ENCODE results near the gene ABT1. TPM values are rescaled to one million over a fixed set of nuclear protein-coding genes. Genes with fewer than 3 reads are reported as not detected.
A peak's percentile ranks its signal among the peaks of the same experiment; 100 is the strongest.

ABT1 gene
- total RNA-seq, 1 experiment from 2014 or later = 33.7 TPM

- CTCF ChIA-PET = no interaction called here
- Histone ChIP-seq H3K9me3 (ENCODE audit: low read length) (no peaks in the 10 kb centered on the region), H3K9ac (ENCODE audit: low read length) (no peak overlapping the region), H3K27me3 (ENCODE audit: low read length) (no peaks in the 10 kb centered on the region), H2AFZ (ENCODE audit: low read length) (no peak overlapping the region), H3K9me2 (replicated peaks; ENCODE audit: low read length) (no peaks in the 10 kb centered on the region), H3K27ac (ENCODE audit: low read length) (no peak overlapping the region), H3K4me3 (ENCODE audit: low read length) (no peak overlapping the region), H3K4me1 (ENCODE audit: insufficient read depth, low read length) (no peaks in the 10 kb centered on the region; the same call in 1 of the 2 replicates), H4K20me1 (ENCODE audit: low read length) (no peaks in the 10 kb centered on the region), H3F3A (ENCODE audit: low read length, unreplicated experiment) (peaks cover 5% of the 10 kb centered on the region), H3K36me3 (ENCODE audit: low read depth, low read length) (no peaks in the 10 kb centered on the region), H3K4me2 (ENCODE audit: low read length) (no peak overlapping the region), H3K79me2 (ENCODE audit: low read length) (peaks cover 9% of the 10 kb centered on the region)
- peak; percentile 12 for DNase-seq
- TF ChIP-seq EZH2phosphoT487 (IDR thresholded peaks at IDR 0.05; ENCODE audit: borderline replicate concordance, low read length) (no peak), CTCF (conservative IDR thresholded peaks at IDR 0.05; ENCODE audit: low read depth, low read length) (no peak; the same call in 1 of the 2 replicates), EZH2 (IDR thresholded peaks at IDR 0.05; ENCODE audit: low read length, unreplicated experiment) (no peak)
- no TSS peak for BruUV-seq (replicated peaks)
- intact Hi-C loops (cut with micrococcal nuclease) = no loop called here
- POLR2A ChIA-PET (ENCODE audit: unreplicated experiment) = no interaction called here
- no peak for ATAC-seq
These were observed 4.1 kb upstream of the ABT1 start for GRCh38 chr6:26592649-26593048.

- BruUV-seq (replicated peaks) = no TSS peak
These were observed 3.2 kb upstream of the ABT1 start for GRCh38 chr6:26593278-26594130.

More at GRCh38 chr6:26593278-26594130, 3.2 kb upstream of the ABT1 start:
- intact Hi-C loops (cut with micrococcal nuclease) = loop anchor here (2.0 kb wide), 1 partner anchor 253 kb away; no protein-coding TSS in a partner anchor
- POLR2A ChIA-PET (ENCODE audit: unreplicated experiment) = no interaction called here
- Histone ChIP-seq H4K20me1 (ENCODE audit: low read length) (no peaks in the 10 kb centered on the region), H3K9me3 (ENCODE audit: low read length) (no peaks in the 10 kb centered on the region), H3K36me3 (ENCODE audit: low read depth, low read length) (peaks cover 4% of the 10 kb centered on the region), H3K9me2 (replicated peaks; ENCODE audit: low read length) (no peaks in the 10 kb centered on the region), H3K27me3 (ENCODE audit: low read length) (no peaks in the 10 kb centered on the region), H3K9ac (ENCODE audit: low read length) (no peak overlapping the region), H3F3A (ENCODE audit: low read length, unreplicated experiment) (peaks cover 5% of the 10 kb centered on the region), H3K4me1 (ENCODE audit: insufficient read depth, low read length) (peaks cover 8% of the 10 kb centered on the region; the same call in 1 of the 2 replicates), H3K27ac (ENCODE audit: low read length) (no peak overlapping the region), H2AFZ (ENCODE audit: low read length) (0 out of 2 replicates have a peak overlapping the region, but pooled peaks have one; percentile 34), H3K4me3 (ENCODE audit: low read length) (no peak overlapping the region), H3K4me2 (ENCODE audit: low read length) (no peak overlapping the region), H3K79me2 (ENCODE audit: low read length) (peaks cover 18% of the 10 kb centered on the region)
- ATAC-seq = no peak
- CTCF ChIA-PET = no interaction called here
- DNase-seq = no peak
- TF ChIP-seq CTCF (conservative IDR thresholded peaks at IDR 0.05; ENCODE audit: low read depth, low read length) = no peak
- no peak for TF ChIP-seq EZH2phosphoT487 (IDR thresholded peaks at IDR 0.05; ENCODE audit: borderline replicate concordance, low read length)
- TF ChIP-seq EZH2 (IDR thresholded peaks at IDR 0.05; ENCODE audit: low read length, unreplicated experiment) = no peak
